HG03460 (cell line): ENCODE measurements around the gene OPN1SW.

ENCODE experiments used
- ATAC-seq: cut with Tn5 transposase; IDR thresholded peaks from one replicate; pipeline ENCODE4 v1.9.1; 2021; ENCODE audit not compliant: unreplicated experiment

Gene OPN1SW

DNA sequence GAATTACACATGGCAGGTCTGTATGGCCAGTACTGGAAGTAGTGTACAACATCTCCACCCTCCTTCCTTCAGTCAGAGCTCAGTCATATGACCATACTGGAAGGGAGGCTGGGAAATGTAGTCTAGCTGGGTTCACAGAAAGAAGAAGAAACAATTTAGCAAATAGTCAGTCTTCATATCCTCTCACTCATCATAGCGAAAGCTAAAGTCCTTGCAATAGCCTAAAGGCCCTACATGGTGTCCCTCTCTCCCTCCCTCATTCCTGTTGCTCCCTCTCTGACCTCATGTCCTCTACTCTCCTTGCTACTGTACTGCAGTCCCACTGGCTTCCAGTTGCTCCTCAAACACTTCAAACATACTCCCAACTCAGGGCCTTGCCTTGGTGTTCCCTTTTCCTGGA lies 40.7 kb downstream of the OPN1SW start:
- no peak for ATAC-seq

GRCh38 chr7:128733278-128733645 lies 42.3 kb downstream of the OPN1SW start:
- ATAC-seq, result no peak

GRCh38 chr7:128732521-128733277 lies 42.9 kb downstream of the OPN1SW start:
- ATAC-seq, result no peak

DNA sequence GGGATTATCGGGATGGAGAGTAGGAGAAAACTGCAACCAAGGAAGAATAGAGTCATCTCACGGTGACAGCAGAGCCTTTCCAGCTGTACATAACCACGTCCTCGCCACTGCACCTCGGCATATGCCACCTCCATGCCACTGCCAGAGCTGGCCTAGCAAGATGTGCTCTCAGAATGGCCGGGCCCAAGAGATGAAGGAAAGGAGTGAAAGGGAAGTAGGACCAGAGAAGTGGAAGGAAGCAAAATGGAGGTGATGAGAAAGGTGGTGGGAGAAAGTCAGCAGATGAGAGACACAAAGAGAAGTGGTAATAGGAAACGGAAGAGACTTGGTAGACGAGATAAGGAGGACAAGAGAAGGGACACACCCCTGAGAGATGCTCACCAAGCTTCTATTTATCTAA lies 44.4 kb downstream of the OPN1SW start:
- no peak for ATAC-seq

- no peak for ATAC-seq
Measured at GRCh38 chr7:128729494-128729893, 46.1 kb downstream of the OPN1SW start.

GRCh38 chr7:128728598-128728997 lies 47.0 kb downstream of the OPN1SW start:
- ATAC-seq, result no peak

DNA sequence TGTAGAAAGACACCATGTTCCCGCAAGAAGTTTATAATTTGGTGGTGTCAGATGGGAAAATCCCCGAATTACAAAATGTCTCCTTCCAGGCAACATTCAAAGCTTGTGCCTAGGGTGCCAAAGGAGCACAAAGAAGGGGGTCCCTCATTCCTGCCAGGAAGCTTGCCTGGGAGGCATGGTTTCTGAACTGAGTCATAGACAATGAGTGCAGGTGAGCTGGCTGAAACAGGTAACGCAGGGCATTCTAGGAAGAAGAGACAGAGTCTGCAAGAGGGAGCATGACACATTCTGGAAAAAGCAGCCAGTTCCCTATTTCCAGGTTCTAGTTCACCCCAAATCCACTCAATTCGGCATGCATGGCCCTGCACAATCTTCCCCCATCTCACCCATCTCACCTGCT lies 48.4 kb downstream of the OPN1SW start:
- ATAC-seq, result no peak

DNA sequence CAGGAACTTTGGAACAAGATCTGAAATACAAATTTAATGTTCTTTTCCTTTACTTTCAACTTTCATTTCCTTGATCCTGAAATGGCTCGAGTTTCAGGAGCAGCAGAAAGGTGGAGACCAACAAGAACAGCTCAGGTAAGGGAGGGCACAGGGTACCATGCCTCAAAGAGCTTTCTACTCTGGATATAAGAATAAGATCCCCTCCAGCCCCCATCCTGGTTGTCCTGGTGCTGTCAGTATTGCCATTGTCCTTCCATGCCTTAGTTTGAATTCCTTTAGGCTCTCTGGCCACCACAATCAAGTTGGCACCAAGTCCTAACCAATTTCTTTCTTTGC lies 48.9 kb downstream of the OPN1SW start:
- ATAC-seq, result no peak

DNA sequence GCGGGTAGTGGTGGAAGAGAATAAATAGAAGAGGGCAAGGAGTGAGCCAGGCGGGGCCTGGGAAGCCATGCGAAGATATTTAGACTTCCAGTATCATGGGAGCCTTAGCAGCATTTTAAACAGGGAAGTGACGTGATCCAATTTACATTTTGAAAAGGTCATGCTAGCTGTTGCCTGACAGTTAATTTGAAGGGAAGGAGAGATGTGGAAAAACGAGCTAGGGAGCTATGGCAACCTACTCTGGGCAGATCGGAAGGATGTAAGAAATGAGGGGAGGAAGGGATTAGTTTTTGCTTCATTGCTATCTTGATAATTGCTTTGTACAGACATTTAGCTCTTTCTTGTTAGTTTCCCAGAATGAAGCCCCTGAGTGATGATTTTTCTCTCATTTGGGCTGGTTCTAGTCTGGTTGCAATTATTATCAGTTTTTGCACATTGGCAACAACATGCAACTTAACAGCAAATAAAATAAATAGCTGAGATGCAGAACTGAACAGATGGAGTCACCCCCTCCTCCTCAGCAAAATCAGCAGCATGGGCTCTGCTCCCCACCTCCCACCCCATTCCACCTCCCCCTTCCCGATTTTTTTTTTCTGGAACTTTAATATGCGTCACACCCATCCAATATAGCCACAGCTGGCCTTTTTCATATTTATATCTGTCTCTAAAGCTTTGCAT lies 49.4 kb downstream of the OPN1SW start:
- ATAC-seq, result no peak

- no peak for ATAC-seq
Measured at GRCh38 chr7:128725531-128725930, 50.1 kb downstream of the OPN1SW start.

GRCh38 chr7:128724743-128725142 lies 50.9 kb downstream of the OPN1SW start:
- ATAC-seq, result no peak
